Panc1 (cell line): Measurements from ENCODE around the gene SLC9A9.

Experiments used
- POLR2AphosphoS5 ChIP-seq: IDR thresholded peaks from 2 replicates; pipeline ENCODE4 v1.6.1; 2012; ENCODE audit warnings: mild to moderate bottlenecking, low read depth, low read length, moderate library complexity
- SIN3A ChIP-seq: IDR thresholded peaks from 2 replicates; pipeline ENCODE4 v1.6.1; 2012; ENCODE audit warnings: low read depth, mild to moderate bottlenecking, low read length, moderate library complexity, borderline replicate concordance; ENCODE audit not compliant: insufficient read depth
- TF ChIP-seq, protein P1 (sequence below): fragments of 450-650 bp; IDR thresholded peaks from 2 replicates; pipeline ENCODE4 v1.5.1; 2017; ENCODE audit warnings: mild to moderate bottlenecking
- TF ChIP-seq, protein P2 (sequence below), 2 experiments: IDR thresholded peaks; 2 replicates each; pipeline ENCODE4 v1.6.1; 2011 to 2012; ENCODE audit warnings: low read depth in 2 of 2, control low read depth in 1 of 2, low read length in 1 of 2, mild to moderate bottlenecking in 1 of 2, moderate library complexity in 1 of 2; ENCODE audit not compliant: insufficient read depth in 1 of 2

DNA sequence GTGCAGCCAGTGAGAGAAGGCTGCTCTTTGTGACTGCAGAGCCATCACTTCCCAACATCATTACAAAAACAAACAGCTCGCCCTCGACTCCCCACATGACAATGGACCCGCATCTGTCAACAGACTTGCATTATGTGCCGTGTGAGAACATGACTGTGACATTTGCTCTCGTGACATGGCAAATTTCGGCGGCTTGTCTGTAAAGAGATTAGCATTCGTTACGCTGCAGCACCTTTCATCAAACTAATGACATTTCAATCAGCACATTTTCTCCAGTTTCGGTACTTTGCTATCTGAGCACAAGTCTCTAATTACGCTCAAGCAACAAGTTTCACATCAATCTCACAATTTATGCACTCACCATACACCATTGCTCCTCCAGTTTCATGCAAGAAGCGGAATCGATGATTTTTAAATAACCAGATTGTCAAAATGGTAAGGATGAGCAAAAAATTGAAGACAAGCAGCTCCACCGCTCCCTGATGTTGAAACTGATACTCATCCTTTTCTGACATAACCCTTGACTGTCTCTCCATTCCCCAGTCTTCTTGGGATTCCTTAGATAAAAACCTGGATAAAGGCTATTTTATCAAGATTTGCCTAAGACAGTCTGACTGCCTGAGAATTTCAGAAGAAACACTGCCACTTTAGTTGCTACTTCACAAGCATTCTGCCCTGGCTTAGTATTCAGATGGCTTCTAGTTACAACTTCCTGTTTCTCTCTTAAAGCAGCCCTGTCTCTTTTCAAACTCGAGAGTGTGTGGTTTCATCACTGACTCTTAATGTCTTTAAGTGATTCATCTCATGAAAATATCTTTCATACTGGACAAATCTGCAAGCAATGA is at the start of gene SLC9A9:
- TF ChIP-seq, protein P1, sequence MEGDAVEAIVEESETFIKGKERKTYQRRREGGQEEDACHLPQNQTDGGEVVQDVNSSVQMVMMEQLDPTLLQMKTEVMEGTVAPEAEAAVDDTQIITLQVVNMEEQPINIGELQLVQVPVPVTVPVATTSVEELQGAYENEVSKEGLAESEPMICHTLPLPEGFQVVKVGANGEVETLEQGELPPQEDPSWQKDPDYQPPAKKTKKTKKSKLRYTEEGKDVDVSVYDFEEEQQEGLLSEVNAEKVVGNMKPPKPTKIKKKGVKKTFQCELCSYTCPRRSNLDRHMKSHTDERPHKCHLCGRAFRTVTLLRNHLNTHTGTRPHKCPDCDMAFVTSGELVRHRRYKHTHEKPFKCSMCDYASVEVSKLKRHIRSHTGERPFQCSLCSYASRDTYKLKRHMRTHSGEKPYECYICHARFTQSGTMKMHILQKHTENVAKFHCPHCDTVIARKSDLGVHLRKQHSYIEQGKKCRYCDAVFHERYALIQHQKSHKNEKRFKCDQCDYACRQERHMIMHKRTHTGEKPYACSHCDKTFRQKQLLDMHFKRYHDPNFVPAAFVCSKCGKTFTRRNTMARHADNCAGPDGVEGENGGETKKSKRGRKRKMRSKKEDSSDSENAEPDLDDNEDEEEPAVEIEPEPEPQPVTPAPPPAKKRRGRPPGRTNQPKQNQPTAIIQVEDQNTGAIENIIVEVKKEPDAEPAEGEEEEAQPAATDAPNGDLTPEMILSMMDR = no peak
- TF ChIP-seq POLR2AphosphoS5 (no peak), SIN3A (no peak)
- TF ChIP-seq, protein P2, sequence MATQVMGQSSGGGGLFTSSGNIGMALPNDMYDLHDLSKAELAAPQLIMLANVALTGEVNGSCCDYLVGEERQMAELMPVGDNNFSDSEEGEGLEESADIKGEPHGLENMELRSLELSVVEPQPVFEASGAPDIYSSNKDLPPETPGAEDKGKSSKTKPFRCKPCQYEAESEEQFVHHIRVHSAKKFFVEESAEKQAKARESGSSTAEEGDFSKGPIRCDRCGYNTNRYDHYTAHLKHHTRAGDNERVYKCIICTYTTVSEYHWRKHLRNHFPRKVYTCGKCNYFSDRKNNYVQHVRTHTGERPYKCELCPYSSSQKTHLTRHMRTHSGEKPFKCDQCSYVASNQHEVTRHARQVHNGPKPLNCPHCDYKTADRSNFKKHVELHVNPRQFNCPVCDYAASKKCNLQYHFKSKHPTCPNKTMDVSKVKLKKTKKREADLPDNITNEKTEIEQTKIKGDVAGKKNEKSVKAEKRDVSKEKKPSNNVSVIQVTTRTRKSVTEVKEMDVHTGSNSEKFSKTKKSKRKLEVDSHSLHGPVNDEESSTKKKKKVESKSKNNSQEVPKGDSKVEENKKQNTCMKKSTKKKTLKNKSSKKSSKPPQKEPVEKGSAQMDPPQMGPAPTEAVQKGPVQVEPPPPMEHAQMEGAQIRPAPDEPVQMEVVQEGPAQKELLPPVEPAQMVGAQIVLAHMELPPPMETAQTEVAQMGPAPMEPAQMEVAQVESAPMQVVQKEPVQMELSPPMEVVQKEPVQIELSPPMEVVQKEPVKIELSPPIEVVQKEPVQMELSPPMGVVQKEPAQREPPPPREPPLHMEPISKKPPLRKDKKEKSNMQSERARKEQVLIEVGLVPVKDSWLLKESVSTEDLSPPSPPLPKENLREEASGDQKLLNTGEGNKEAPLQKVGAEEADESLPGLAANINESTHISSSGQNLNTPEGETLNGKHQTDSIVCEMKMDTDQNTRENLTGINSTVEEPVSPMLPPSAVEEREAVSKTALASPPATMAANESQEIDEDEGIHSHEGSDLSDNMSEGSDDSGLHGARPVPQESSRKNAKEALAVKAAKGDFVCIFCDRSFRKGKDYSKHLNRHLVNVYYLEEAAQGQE (IDR thresholded peaks at IDR 0.05; ENCODE audit: insufficient read depth in 1 of 2, low read depth in 2 of 2, low read length in 1 of 2) = no peak
